H1 (cell line): Measurements from ENCODE around the gene C9. TPM values are rescaled to one million over a fixed set of nuclear protein-coding genes. Genes with fewer than 3 reads are reported as not detected.

Experiments
- CTCF ChIA-PET: fragments of 300-600 bp; sonication (Branson Sonifier 250); formaldehyde crosslinking; loops from one replicate; lab custom pipeline; 2021; ENCODE audit not compliant: partially characterized antibody; lab: Charles Lee
- POLR2A ChIA-PET: fragments of 300-600 bp; sonication (Branson Sonifier 250); formaldehyde crosslinking; loops from one replicate; lab custom pipeline; 2021; ENCODE audit warnings: inconsistent platforms; ENCODE audit not compliant: partially characterized antibody; lab: Charles Lee
- DNase-seq, 2 experiments: peaks; one replicate each; pipeline versions ENCODE4 v3.0.0 to v3.0.0-alpha.2; 2010 to 2022; ENCODE audit warnings: low spot score in 2 of 2, low read depth in 1 of 2, mixed read lengths in 1 of 2
- FAIRE-seq: peaks from 2 replicates; lab custom pipeline; 2011; peaks lifted over from hg19 to GRCh38; lab: Jason Lieb, UNC
- H2AFZ ChIP-seq: 2 replicates; pipeline ENCODE4 v1.8.1; 2012; ENCODE audit warnings: low read length, inconsistent platforms
- H2AK5ac ChIP-seq: 2 replicates; pipeline ENCODE4 v1.6.1; 2013; ENCODE audit warnings: low read depth, low read length
- H2BK120ac ChIP-seq: replicated peaks from 2 replicates; pipeline ENCODE3; 2013; ENCODE audit warnings: low read depth, low read length, inconsistent platforms
- H2BK12ac ChIP-seq: 2 replicates; pipeline ENCODE4 v1.6.1; 2013; ENCODE audit warnings: low read depth, low read length
- H2BK15ac ChIP-seq: 2 replicates; pipeline ENCODE4 v1.6.1; 2013; ENCODE audit warnings: low read length
- H2BK20ac ChIP-seq: 2 replicates; pipeline ENCODE4 v1.6.1; 2013; ENCODE audit warnings: low read length
- H2BK5ac ChIP-seq: 2 replicates; pipeline ENCODE4 v1.6.1; 2013; ENCODE audit warnings: low read depth, low read length
- H3K14ac ChIP-seq: 2 replicates; pipeline ENCODE4 v1.6.1; 2013; ENCODE audit warnings: inconsistent platforms; ENCODE audit not compliant: insufficient read length
- H3K18ac ChIP-seq: 2 replicates; pipeline ENCODE4 v1.6.1; 2013; ENCODE audit warnings: low read length; ENCODE audit errors: extremely low read depth
- H3K23ac ChIP-seq: 2 replicates; pipeline ENCODE4 v1.6.1; 2013; ENCODE audit warnings: inconsistent platforms; ENCODE audit not compliant: insufficient read length
- H3K23me2 ChIP-seq: 2 replicates; pipeline ENCODE4 v1.6.1; 2013; ENCODE audit warnings: low read depth, low read length
- H3K27ac ChIP-seq: 2 replicates; pipeline ENCODE4 v1.6.1; 2011; ENCODE audit warnings: low read depth, low read length, inconsistent platforms
- H3K27me3 ChIP-seq, 4 experiments: replicated peaks in 1 of 4; 1 replicate in 1 of 4; 2 replicates in 3 of 4; pipeline versions ENCODE4 v1.6.1 to v1.8.1; 2011 to 2013; ENCODE audit warnings: low read length in 3 of 4, mild to moderate bottlenecking in 3 of 4, inconsistent platforms in 2 of 4, mixed read lengths in 2 of 4, moderate library complexity in 1 of 4; ENCODE audit not compliant: control insufficient read depth in 3 of 4, insufficient read depth in 3 of 4; ENCODE audit errors: extremely low read depth in 1 of 4
- H3K36me3 ChIP-seq, 4 experiments: 2 replicates each; pipeline versions ENCODE4 v1.6.1 to v1.8.1; 2011 to 2013; ENCODE audit warnings: mild to moderate bottlenecking in 4 of 4, low read length in 3 of 4, moderate library complexity in 2 of 4, control low read depth in 1 of 4, inconsistent platforms in 1 of 4; ENCODE audit not compliant: insufficient read depth in 4 of 4, control insufficient read depth in 2 of 4
- H3K4ac ChIP-seq: replicated peaks from 2 replicates; pipeline ENCODE3; 2013; ENCODE audit warnings: low read length, low read depth, mixed read lengths, inconsistent platforms; ENCODE audit not compliant: insufficient read length
- H3K4me1 ChIP-seq, 4 experiments: replicated peaks in 1 of 4; 1 replicate in 1 of 4; 2 replicates in 3 of 4; pipeline versions ENCODE4 v1.6.1 to v1.8.1; 2011 to 2013; ENCODE audit warnings: low read length in 3 of 4, inconsistent platforms in 2 of 4, mixed read lengths in 1 of 4; ENCODE audit not compliant: insufficient read depth in 4 of 4, control insufficient read depth in 3 of 4
- H3K4me2 ChIP-seq, 2 experiments: 2 replicates each; pipeline versions ENCODE4 v1.6.1 to v1.8.1; 2011 to 2013; ENCODE audit warnings: low read depth in 2 of 2, low read length in 2 of 2, control low read depth in 1 of 2, inconsistent platforms in 1 of 2, mild to moderate bottlenecking in 1 of 2; ENCODE audit not compliant: insufficient read depth in 1 of 2
- H3K4me3 ChIP-seq, 4 experiments: fragments of 200-600, 300-600 bp in 1 of 4; sonication (generic), shearing (Covaris generic), sonication (Bioruptor Twin) in 1 of 4; 2 replicates each; pipeline versions ENCODE4 v1.5.1 to v1.8.1; 2011 to 2016; ENCODE audit warnings: low read length in 4 of 4, low read depth in 3 of 4, control low read depth in 2 of 4, inconsistent platforms in 2 of 4, mild to moderate bottlenecking in 2 of 4, mixed read lengths in 1 of 4, moderate library complexity in 1 of 4; ENCODE audit not compliant: insufficient read depth in 2 of 4; ENCODE audit errors: extremely low read depth in 1 of 4
- H3K56ac ChIP-seq: replicated peaks from 2 replicates; pipeline ENCODE3; 2013; ENCODE audit warnings: low read depth, mild to moderate bottlenecking, mixed read lengths, low read length, inconsistent platforms; ENCODE audit not compliant: insufficient read length
- H3K79me1 ChIP-seq: 2 replicates; pipeline ENCODE4 v1.6.1; 2013; ENCODE audit warnings: low read depth, low read length, control low read depth
- H3K79me2 ChIP-seq, 2 experiments: 2 replicates each; pipeline versions ENCODE4 v1.6.1 to v1.8.1; 2012 to 2013; ENCODE audit warnings: low read length in 2 of 2, mild to moderate bottlenecking in 2 of 2, inconsistent platforms in 1 of 2; ENCODE audit not compliant: insufficient read depth in 2 of 2, control insufficient read depth in 1 of 2
- H3K9ac ChIP-seq, 4 experiments: replicated peaks in 1 of 4; 1 replicate in 1 of 4; 2 replicates in 3 of 4; pipeline versions ENCODE4 v1.6.1 to v1.8.1; 2011 to 2013; ENCODE audit warnings: low read depth in 3 of 4, low read length in 3 of 4, control low read depth in 2 of 4, mild to moderate bottlenecking in 2 of 4, moderate library complexity in 2 of 4, inconsistent platforms in 1 of 4; ENCODE audit errors: extremely low read depth in 1 of 4
- H3K9me3 ChIP-seq, 2 experiments: 2 replicates each; pipeline versions ENCODE4 v1.6.1 to v1.8.1; 2012 to 2013; ENCODE audit warnings: mild to moderate bottlenecking in 2 of 2, moderate library complexity in 2 of 2, control low read depth in 1 of 2, inconsistent platforms in 1 of 2, low read depth in 1 of 2, low read length in 1 of 2, mixed read lengths in 1 of 2; ENCODE audit not compliant: insufficient read depth in 2 of 2
- H4K20me1 ChIP-seq, 2 experiments: replicated peaks in 1 of 2; 2 replicates each; pipeline versions ENCODE3 to v1.8.1; 2011 to 2013; ENCODE audit warnings: inconsistent platforms in 2 of 2, low read length in 2 of 2, mild to moderate bottlenecking in 1 of 2; ENCODE audit not compliant: insufficient read depth in 2 of 2, control insufficient read depth in 1 of 2
- H4K5ac ChIP-seq: 2 replicates; pipeline ENCODE4 v1.6.1; 2013; ENCODE audit warnings: low read length, low read depth, mixed read lengths, inconsistent platforms; ENCODE audit not compliant: insufficient read length
- H4K8ac ChIP-seq: 2 replicates; pipeline ENCODE4 v1.8.0; 2013; ENCODE audit warnings: mild to moderate bottlenecking, moderate library complexity, low read length, inconsistent platforms; ENCODE audit not compliant: insufficient read depth; ENCODE audit errors: extremely low read depth
- H4K91ac ChIP-seq: replicated peaks from 2 replicates; pipeline ENCODE3; 2013; ENCODE audit warnings: low read length, mixed read lengths, inconsistent platforms; ENCODE audit not compliant: insufficient read length
- CBX8 ChIP-seq: fragments of 300-800, 300-1000 bp; sonication (generic); IDR thresholded peaks from 2 replicates; pipeline ENCODE4 v1.7.1; 2016; ENCODE audit warnings: low read depth, low read length, borderline replicate concordance
- RBBP5 ChIP-seq: IDR thresholded peaks from 2 replicates; pipeline ENCODE4 v1.7.1; 2012; ENCODE audit warnings: low read depth, mild to moderate bottlenecking, inconsistent platforms, low read length, moderate library complexity, borderline replicate concordance
- WGBS, 2 experiments: shearing (Covaris generic) in 1 of 2; methylation state at CpG; one replicate each; pipeline versions ENCODE4 v1.1.6 to v1.1.7; 2013 to 2015; ENCODE audit warnings: low lambda C conversion rate in 2 of 2, mixed read lengths in 2 of 2, inconsistent platforms in 1 of 2, low coverage in 1 of 2, missing lambda C conversion rate in 1 of 2; ENCODE audit not compliant: insufficient replicate concordance in 2 of 2, insufficient coverage in 1 of 2, insufficient read length in 1 of 2; ENCODE audit errors: extremely low coverage in 1 of 2, missing lambda C conversion rate in 1 of 2; 5-methylcytosine and 5-hydroxymethylcytosine counted together
- polyA plus RNA-seq, 7 experiments: library from polyadenylated mRNA; depleted of rRNA in 3 of 7; stranded (reverse) in 5 of 7; unstranded in 2 of 7; fragments of >200 nt in 5 of 7; fragments of 200-250 nt in 2 of 7; gene quantifications; 1 replicate in 5 of 7; 2 replicates in 1 of 7; 4 replicates in 1 of 7; pipeline versions ENCODE4 v1.2.1 to v1.2.3, GENCODE V29; 2011 to 2013; ENCODE audit warnings: missing spikeins in 2 of 7, mixed read lengths in 2 of 7
- total RNA-seq: library from RNA; stranded (reverse); fragmentation: NEBNext Ultra II Directional; extraction: Animal tissue kit (Norgen Biotek cat#: 25700); gene quantifications from 2 replicates; pipeline ENCODE4 v1.2.1, GENCODE V29; 2021

C9 gene
- total and polyA plus RNA-seq, 2 of the 8 experiments (the other 6 are each of a cell fraction or from before 2014, with no cell fraction given) = not detected

- H3K23ac ChIP-seq = no peak overlapping the region
- H3K27ac ChIP-seq = no peak overlapping the region
- no peak for FAIRE-seq
- no peak overlapping the region for H2AFZ ChIP-seq
- H3K27me3 ChIP-seq = no peaks in the 10 kb centered on the region
- H3K4me3 ChIP-seq = no peak overlapping the region
- H2BK20ac ChIP-seq = no peak overlapping the region
- H2AK5ac ChIP-seq = no peak overlapping the region
- no peak overlapping the region for H3K4me2 ChIP-seq
- no peak overlapping the region for H2BK5ac ChIP-seq
- H3K23me2 ChIP-seq = no peaks in the 10 kb centered on the region
- TF ChIP-seq RBBP5 (no peak), CBX8 (no peak)
- H4K20me1 ChIP-seq = no peaks in the 10 kb centered on the region
- H2BK15ac ChIP-seq = no peak overlapping the region
- H3K4me1 ChIP-seq = no peaks in the 10 kb centered on the region; a peak in 2 of 7 replicates
- H4K8ac ChIP-seq = no peak overlapping the region
- no peaks in the 10 kb centered on the region for H3K79me1 ChIP-seq
- 77% methylated on average over 1 of the region's 1 CpG; no CpG with 5 or more reads in 1 of the 2 experiments for WGBS, 2 experiments
- ChIA-PET CTCF (no interaction called here), POLR2A (no interaction called here)
- no peak overlapping the region for H3K18ac ChIP-seq
- no peak overlapping the region for H3K56ac ChIP-seq
- DNase-seq = no peak
- no peak overlapping the region for H3K9ac ChIP-seq
- H3K36me3 ChIP-seq = no peaks in the 10 kb centered on the region
- H3K9me3 ChIP-seq = peaks cover 0 to 3% of the 10 kb centered on the region in 2 experiments; a peak in 3 of 4 replicates
- no peak overlapping the region for H4K91ac ChIP-seq
- no peak overlapping the region for H3K4ac ChIP-seq
- no peak overlapping the region for H2BK120ac ChIP-seq
- no peak overlapping the region for H4K5ac ChIP-seq
- no peak overlapping the region for H3K14ac ChIP-seq
- H3K79me2 ChIP-seq = no peaks in the 10 kb centered on the region
- no peak overlapping the region for H2BK12ac ChIP-seq
Observed at GRCh38 chr5:39340506-39340905, 23.8 kb downstream of the C9 start.
